Mesendoderm (in vitro differentiated cells): ENCODE results near the gene GBX2.

Experiments
- DNase-seq: peaks from one replicate; pipeline ENCODE4 v3.0.0; 2013
- H2AK5ac ChIP-seq: 2 replicates; pipeline ENCODE4 v1.6.1; 2013; ENCODE audit warnings: low read length, inconsistent platforms
- H2BK120ac ChIP-seq: 2 replicates; pipeline ENCODE4 v1.6.1; 2013; ENCODE audit warnings: low read depth, mild to moderate bottlenecking, low read length, moderate library complexity, mixed read lengths
- H2BK15ac ChIP-seq: replicated peaks from 2 replicates; pipeline ENCODE4 v1.6.1; 2013; ENCODE audit warnings: low read depth, mild to moderate bottlenecking, moderate library complexity
- H2BK5ac ChIP-seq: 2 replicates; pipeline ENCODE4 v1.6.1; 2013; ENCODE audit warnings: low read length, inconsistent platforms
- H3K18ac ChIP-seq: 2 replicates; pipeline ENCODE4 v1.6.1; 2013; ENCODE audit warnings: mild to moderate bottlenecking, low read length, mixed read lengths
- H3K23ac ChIP-seq: one replicate; pipeline ENCODE4 v1.6.1; 2013; ENCODE audit warnings: low read length
- H3K27ac ChIP-seq: 2 replicates; pipeline ENCODE4 v1.5.1; 2013; ENCODE audit warnings: low read depth, mild to moderate bottlenecking, inconsistent platforms, low read length, moderate library complexity
- H3K27me3 ChIP-seq: 2 replicates; pipeline ENCODE4 v1.6.1; 2013; ENCODE audit warnings: low read length, control low read depth, mild to moderate bottlenecking, inconsistent platforms; ENCODE audit not compliant: insufficient read depth, poor library complexity
- H3K36me3 ChIP-seq: 2 replicates; pipeline ENCODE4 v1.6.1; 2013; ENCODE audit warnings: low read length, inconsistent platforms; ENCODE audit not compliant: control insufficient read depth, insufficient read depth
- H3K4ac ChIP-seq: one replicate; pipeline ENCODE4 v1.6.1; 2013; ENCODE audit warnings: low read depth, mild to moderate bottlenecking, low read length, moderate library complexity
- H3K4me1 ChIP-seq: 2 replicates; pipeline ENCODE4 v1.6.1; 2013; ENCODE audit warnings: low read depth, low read length, inconsistent platforms; ENCODE audit not compliant: control insufficient read depth
- H3K4me2 ChIP-seq: 2 replicates; pipeline ENCODE4 v1.6.1; 2013; ENCODE audit warnings: low read length
- H3K4me3 ChIP-seq: 2 replicates; pipeline ENCODE4 v1.5.1; 2013; ENCODE audit warnings: mild to moderate bottlenecking, low read length
- H3K56ac ChIP-seq: one replicate; pipeline ENCODE4 v1.6.1; 2013; ENCODE audit warnings: low read length
- H3K79me1 ChIP-seq: 2 replicates; pipeline ENCODE4 v1.6.1; 2013; ENCODE audit warnings: low read length, inconsistent platforms
- H3K79me2 ChIP-seq: 2 replicates; pipeline ENCODE4 v1.6.1; 2013; ENCODE audit warnings: mild to moderate bottlenecking, low read length; ENCODE audit not compliant: control insufficient read depth, insufficient read depth
- H3K9ac ChIP-seq: 2 replicates; pipeline ENCODE4 v1.6.1; 2013; ENCODE audit warnings: low read length, inconsistent platforms
- H4K5ac ChIP-seq: one replicate; pipeline ENCODE4 v1.6.1; 2013; ENCODE audit warnings: low read length
- H4K8ac ChIP-seq: one replicate; pipeline ENCODE4 v1.6.1; 2013; ENCODE audit warnings: low read depth, mild to moderate bottlenecking, control low read depth, low read length, moderate library complexity
- WGBS: extraction: QIAGEN DNeasy Blood & Tissue Kit; methylation state at CpG from one replicate; pipeline ENCODE4 v1.1.7; 2013; ENCODE audit warnings: low lambda C conversion rate, missing lambda C conversion rate; ENCODE audit not compliant: insufficient coverage; ENCODE audit errors: extremely low coverage; 5-methylcytosine and 5-hydroxymethylcytosine counted together

Gene GBX2

GRCh38 chr2:236169741-236170589, 1.8 kb upstream of the GBX2 start:
- Histone ChIP-seq H2BK5ac (no peak overlapping the region), H3K27me3 (peaks cover 91% of the 10 kb centered on the region), H3K4me2 (no peak overlapping the region), H2AK5ac (no peak overlapping the region), H4K8ac (no peak overlapping the region), H2BK120ac (no peak overlapping the region), H3K4me3 (no peak overlapping the region), H3K56ac (no peak overlapping the region), H3K9ac (no peak overlapping the region), H3K79me2 (no peaks in the 10 kb centered on the region), H3K23ac (no peak overlapping the region), H4K5ac (no peak overlapping the region), H3K4me1 (peaks cover 6% of the 10 kb centered on the region), H3K27ac (no peak overlapping the region), H2BK15ac (no peak overlapping the region), H3K36me3 (no peaks in the 10 kb centered on the region), H3K79me1 (no peaks in the 10 kb centered on the region), H3K18ac (no peak overlapping the region), H3K4ac (no peak overlapping the region)
- no peak for DNase-seq
- WGBS = no CpG with 5 or more reads among the region's 38 CpGs

- Histone ChIP-seq H3K18ac (no peak overlapping the region), H3K36me3 (no peaks in the 10 kb centered on the region), H3K56ac (no peak overlapping the region), H3K4me1 (peaks cover 3% of the 10 kb centered on the region), H3K79me2 (no peaks in the 10 kb centered on the region), H3K4me3 (no peak overlapping the region), H3K4me2 (no peak overlapping the region), H2BK15ac (no peak overlapping the region), H3K9ac (no peak overlapping the region), H2BK5ac (no peak overlapping the region), H2BK120ac (no peak overlapping the region), H3K27ac (no peak overlapping the region), H3K4ac (no peak overlapping the region), H4K8ac (no peak overlapping the region), H3K27me3 (peaks cover 88% of the 10 kb centered on the region), H2AK5ac (no peak overlapping the region), H3K23ac (no peak overlapping the region), H3K79me1 (no peaks in the 10 kb centered on the region), H4K5ac (no peak overlapping the region)
- DNase-seq = peak; percentile 57
- WGBS = no CpG with 5 or more reads among the region's 36 CpGs
Measured at GRCh38 chr2:236169151-236169721, 1.1 kb upstream of the GBX2 start.

- H3K56ac ChIP-seq = peak overlapping the region; percentile 78
- peak overlapping the region; percentile 42 for H3K4me2 ChIP-seq
- H3K79me1 ChIP-seq = no peaks in the 10 kb centered on the region
- H3K23ac ChIP-seq = no peak overlapping the region
- no peak overlapping the region for H4K8ac ChIP-seq
- DNase-seq = peak; percentile 68
- H2AK5ac ChIP-seq = no peak overlapping the region
- no peak overlapping the region for H2BK120ac ChIP-seq
- no CpG with 5 or more reads among the region's 112 CpGs for WGBS
- H3K4ac ChIP-seq = no peak overlapping the region
- no peaks in the 10 kb centered on the region for H3K36me3 ChIP-seq
- no peak overlapping the region for H4K5ac ChIP-seq
- peaks cover 84% of the 10 kb centered on the region for H3K27me3 ChIP-seq
- H3K79me2 ChIP-seq = no peaks in the 10 kb centered on the region
- H3K9ac ChIP-seq = peak overlapping the region; percentile 63
- H2BK5ac ChIP-seq = no peak overlapping the region
- H3K4me3 ChIP-seq = no peak overlapping the region
- H3K27ac ChIP-seq = no peak overlapping the region
- no peak overlapping the region for H3K18ac ChIP-seq
- peaks cover 3% of the 10 kb centered on the region for H3K4me1 ChIP-seq
- H2BK15ac ChIP-seq = no peak overlapping the region
Measured at GRCh38 chr2:236167297-236168109, 683 bp downstream of the GBX2 start.

GRCh38 chr2:236166796-236167296, 1.3 kb downstream of the GBX2 start:
- H3K4me3 ChIP-seq = no peak overlapping the region
- H3K27ac ChIP-seq = no peak overlapping the region
- H2BK120ac ChIP-seq = no peak overlapping the region
- peaks cover 3% of the 10 kb centered on the region for H3K4me1 ChIP-seq
- no peaks in the 10 kb centered on the region for H3K36me3 ChIP-seq
- H3K4me2 ChIP-seq = no peak overlapping the region
- no peaks in the 10 kb centered on the region for H3K79me2 ChIP-seq
- no peak overlapping the region for H2BK5ac ChIP-seq
- no peaks in the 10 kb centered on the region for H3K79me1 ChIP-seq
- H2AK5ac ChIP-seq = no peak overlapping the region
- H4K8ac ChIP-seq = no peak overlapping the region
- H3K27me3 ChIP-seq = peaks cover 84% of the 10 kb centered on the region
- H3K4ac ChIP-seq = no peak overlapping the region
- H3K56ac ChIP-seq = peak overlapping the region; percentile 78
- DNase-seq = no peak
- no peak overlapping the region for H4K5ac ChIP-seq
- no peak overlapping the region for H2BK15ac ChIP-seq
- H3K23ac ChIP-seq = no peak overlapping the region
- H3K9ac ChIP-seq = no peak overlapping the region
- H3K18ac ChIP-seq = no peak overlapping the region
- WGBS = no CpG with 5 or more reads among the region's 29 CpGs

GRCh38 chr2:236165842-236166795, 2.1 kb downstream of the GBX2 start:
- peak; percentile 47 for DNase-seq
- Histone ChIP-seq H3K4ac (no peak overlapping the region), H3K4me2 (no peak overlapping the region), H3K27ac (no peak overlapping the region), H3K36me3 (no peaks in the 10 kb centered on the region), H2BK120ac (no peak overlapping the region), H3K79me1 (no peaks in the 10 kb centered on the region), H3K4me3 (no peak overlapping the region), H2BK15ac (no peak overlapping the region), H3K4me1 (peaks cover 3% of the 10 kb centered on the region), H4K5ac (no peak overlapping the region), H3K79me2 (no peaks in the 10 kb centered on the region), H2BK5ac (no peak overlapping the region), H3K27me3 (peaks cover 84% of the 10 kb centered on the region), H4K8ac (no peak overlapping the region), H3K23ac (no peak overlapping the region), H3K9ac (no peak overlapping the region), H3K18ac (no peak overlapping the region), H2AK5ac (no peak overlapping the region), H3K56ac (no peak overlapping the region)
- no CpG with 5 or more reads among the region's 58 CpGs for WGBS
